UCSD-AML1 (cell line): ENCODE data around the gene ASIC2.

Experiments
- DNase-seq: peaks from one replicate; lab custom pipeline; 2025; ENCODE audit not compliant: unreplicated experiment; lab: John Stamatoyannopoulos, UW

Gene ASIC2

DNA sequence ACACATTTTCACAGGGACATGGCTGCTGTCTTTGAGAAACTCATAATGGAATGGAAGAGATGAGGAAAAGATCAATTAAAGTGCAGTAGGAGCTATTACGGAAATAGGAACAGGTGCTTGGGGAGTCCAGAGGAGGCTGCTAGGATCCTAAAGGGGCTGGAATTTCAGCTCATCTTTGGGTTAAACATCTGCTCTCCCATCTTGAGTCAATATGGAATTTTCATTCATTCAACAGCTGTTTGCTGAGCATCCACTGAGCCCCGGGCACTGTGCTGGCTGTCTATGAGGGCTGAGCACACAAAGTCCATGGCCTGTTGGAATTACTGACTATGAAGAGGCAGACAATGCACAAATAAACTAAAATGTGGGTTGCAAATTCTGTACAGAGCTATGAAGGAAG, 47.9 kb downstream of the ASIC2 start:
- no peak for DNase-seq

DNA sequence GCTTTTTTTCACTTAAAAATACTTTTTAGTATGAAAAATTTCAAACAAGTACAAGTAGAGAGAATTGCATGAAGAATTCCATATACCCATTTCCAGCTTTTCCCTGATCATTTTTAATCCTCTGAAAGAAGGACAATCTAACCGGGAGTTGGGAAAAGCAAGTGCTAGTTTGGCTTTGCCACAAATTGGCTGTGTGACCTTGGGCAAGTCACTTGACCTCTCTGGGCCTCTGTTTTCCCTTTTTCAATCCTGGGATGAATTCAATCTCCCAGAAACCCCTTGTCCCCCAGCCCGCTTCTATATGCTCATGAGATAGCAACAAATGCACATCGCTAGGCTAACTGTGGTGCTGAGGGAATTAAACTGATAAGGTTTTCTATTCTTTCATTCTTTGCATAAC, 49.4 kb downstream of the ASIC2 start:
- DNase-seq = no peak

GRCh38 chr17:33242375-33243124, 50.5 kb downstream of the ASIC2 start:
- no peak for DNase-seq

- no peak for DNase-seq
Observed at GRCh38 chr17:33241390-33241789, 51.7 kb downstream of the ASIC2 start.

- DNase-seq = no peak
Observed at GRCh38 chr17:33240362-33240761, 52.7 kb downstream of the ASIC2 start.

DNA sequence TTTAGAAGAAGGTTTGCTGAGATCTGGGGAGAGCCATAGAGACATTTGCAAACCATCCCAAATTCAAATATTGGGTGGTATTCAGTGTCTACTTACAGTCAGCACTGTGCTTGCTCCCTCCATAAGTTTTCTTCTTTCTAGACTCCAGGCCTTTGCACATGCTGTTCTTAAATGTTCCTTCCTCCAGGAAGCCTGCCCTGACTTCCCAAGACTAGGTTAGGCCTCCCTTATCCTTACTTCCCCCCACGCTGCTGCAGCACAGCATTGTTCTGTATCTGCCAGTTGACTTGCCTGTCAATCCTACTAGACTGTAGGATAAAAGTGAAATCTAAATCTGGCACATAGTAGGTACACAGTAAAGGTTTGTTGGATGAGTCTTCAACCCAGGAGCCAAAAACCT, 53.4 kb downstream of the ASIC2 start:
- no peak for DNase-seq

DNA sequence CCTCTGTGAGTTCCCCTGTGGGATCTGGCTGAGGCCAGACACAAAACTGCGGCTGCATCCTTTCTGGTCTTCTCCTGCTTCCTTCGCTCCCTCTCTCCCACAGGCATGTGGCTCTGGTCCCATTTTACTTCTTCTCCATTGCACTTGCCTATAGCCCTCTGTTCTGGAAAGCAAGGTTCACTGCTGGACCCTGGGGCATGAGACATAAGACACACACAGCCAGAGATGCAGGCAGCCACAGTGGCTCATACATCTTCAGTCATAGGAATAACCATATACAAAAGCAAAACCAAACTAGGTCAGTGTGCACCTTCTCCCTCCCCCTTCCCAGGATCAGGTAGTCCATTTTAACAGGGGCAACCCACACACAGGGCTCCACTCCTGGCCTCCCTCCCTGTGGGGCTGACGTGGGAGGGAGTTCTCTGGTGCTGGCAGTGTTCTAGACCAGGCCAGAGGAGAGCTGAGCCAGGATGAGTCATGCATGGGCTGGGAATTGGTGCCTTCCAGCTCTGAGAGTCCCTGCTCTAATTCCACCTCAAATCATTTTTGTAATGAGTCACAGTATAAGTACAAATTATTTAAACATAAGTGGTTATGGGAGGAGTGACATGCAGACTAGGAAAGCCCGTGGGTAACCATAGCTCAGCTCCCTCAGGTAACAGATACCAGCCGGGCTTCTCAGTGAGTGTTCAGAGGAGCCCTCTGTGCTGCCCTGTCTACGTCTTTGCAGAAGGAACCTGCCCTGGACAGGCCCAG, 58.0 kb downstream of the ASIC2 start:
- no peak for DNase-seq

GRCh38 chr17:33234233-33234632, 58.9 kb downstream of the ASIC2 start:
- DNase-seq = no peak

DNA sequence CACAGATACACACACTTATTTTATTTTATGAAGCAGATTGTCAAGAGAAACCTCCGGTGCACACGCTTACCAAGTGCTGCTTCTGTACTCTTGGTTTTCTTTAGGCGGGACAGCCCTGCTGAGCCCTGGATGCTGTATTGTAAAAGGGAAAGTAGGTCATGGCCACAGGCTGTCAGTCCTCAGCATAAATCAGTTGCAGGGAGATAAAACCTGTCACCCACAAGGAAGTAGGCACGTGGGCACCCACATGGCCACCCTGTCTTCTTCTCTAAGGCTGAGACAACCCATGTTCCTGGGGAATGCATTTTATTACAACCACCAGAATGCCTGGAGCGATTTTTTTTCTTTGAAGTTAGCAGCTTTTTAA, 59.3 kb downstream of the ASIC2 start:
- DNase-seq = no peak

GRCh38 chr17:33229499-33229898, 63.6 kb downstream of the ASIC2 start:
- no peak for DNase-seq

GRCh38 chr17:33229028-33229427, 64.1 kb downstream of the ASIC2 start:
- DNase-seq = no peak

- DNase-seq = no peak
Observed at GRCh38 chr17:33228548-33228947, 64.5 kb downstream of the ASIC2 start.

- no peak for DNase-seq
Observed at GRCh38 chr17:33227911-33228310, 65.2 kb downstream of the ASIC2 start.

DNA sequence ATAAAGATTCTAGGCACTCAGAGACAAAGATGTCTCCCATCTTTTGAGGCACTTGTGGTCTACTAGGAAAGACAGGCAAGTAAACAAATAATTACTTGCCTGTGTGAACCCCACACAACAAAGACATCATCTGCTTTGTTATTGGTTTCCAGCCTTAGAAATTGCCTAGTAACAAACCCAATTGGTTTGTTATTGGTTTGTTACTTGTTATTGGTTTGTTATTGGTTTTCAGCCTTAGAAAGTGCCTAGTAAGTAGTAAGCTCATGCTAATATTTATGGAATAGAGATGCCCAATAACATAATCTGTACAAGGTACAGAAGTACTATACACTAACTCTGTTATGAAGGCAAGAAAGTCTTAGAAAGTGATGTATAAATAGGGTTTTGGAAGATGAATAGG, 67.1 kb downstream of the ASIC2 start:
- no peak for DNase-seq

DNA sequence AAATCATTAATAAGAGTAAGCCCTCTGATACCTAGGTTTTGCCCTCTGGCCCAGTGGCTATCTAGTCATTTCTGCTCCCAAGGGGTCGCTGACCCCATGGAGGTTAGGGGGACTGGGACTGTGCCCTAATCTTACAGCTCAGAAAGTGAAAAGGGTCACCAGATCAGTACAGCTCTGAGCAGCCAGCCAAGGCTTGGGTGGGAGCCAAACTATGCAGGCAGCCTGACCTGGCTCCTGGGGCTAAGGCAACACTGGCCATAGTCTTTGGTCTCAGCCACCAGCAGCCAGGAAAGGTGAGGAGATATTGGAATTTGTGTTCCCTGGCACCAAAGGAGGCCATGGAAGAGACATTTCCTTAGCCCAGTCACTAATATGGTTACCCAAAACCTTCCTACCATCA, 67.6 kb downstream of the ASIC2 start:
- DNase-seq = no peak

DNA sequence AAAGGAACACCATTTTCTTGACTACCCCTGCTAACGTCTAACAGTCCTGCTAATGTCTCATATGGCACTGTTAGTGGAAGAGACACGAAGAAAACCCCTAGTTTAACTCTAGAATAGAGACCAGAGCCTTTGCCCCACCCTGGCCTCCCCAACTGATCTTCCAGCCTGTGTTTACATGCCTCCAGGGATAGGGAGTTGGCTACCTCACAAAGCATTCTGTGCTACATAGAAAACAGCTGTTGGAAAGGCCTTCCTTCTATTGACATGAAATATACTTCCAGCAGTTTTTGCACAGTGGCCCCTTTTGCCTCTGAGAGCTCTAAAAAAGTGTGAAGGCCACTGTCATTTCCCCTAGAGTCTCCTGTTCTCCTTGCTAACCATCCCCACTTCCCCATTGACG, 73.1 kb downstream of the ASIC2 start:
- DNase-seq = no peak

GRCh38 chr17:33218698-33219601, 74.1 kb downstream of the ASIC2 start:
- DNase-seq = no peak

DNA sequence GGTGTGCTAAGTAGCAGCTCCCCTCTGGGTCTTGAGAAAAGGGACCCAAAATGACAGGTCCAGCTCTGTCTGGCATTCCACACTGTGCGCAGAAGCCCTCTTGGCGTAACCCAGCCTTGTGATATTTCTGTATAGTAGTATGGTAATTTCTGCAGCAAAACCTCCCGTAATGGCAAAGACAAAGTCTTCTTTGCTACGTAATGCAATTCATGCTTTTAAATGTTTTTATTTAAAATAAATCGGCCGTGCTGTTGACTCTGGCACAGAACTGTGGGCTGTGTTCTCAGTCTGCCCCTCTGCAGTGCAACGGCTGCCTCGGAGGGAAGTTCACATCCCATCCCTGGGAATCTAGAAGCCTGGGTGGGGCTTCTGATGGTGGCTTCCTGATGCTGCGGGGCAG, 75.2 kb downstream of the ASIC2 start:
- no peak for DNase-seq

- no peak for DNase-seq
Observed at GRCh38 chr17:33214996-33215395, 78.1 kb downstream of the ASIC2 start.

DNA sequence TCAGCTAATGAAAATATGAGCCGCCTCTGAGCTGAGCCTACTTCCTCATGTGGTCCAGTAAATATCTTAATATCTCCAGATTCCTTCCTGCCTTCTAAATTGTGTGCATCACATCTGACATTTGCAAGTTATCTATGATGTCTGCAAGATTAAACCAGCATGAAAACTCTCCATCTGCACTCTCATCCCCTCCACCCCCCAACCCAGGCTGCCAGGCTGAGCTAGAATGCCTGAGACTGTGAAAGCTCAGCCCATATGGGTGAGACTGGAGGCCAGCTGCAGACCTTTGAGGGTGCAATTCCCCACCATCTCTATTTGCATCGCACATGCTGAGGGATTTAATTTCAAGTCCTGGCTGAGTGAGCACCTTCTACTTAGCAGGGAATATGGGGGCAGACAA, 82.8 kb downstream of the ASIC2 start:
- DNase-seq = no peak

GRCh38 chr17:33209671-33210070, 83.4 kb downstream of the ASIC2 start:
- DNase-seq = no peak

DNA sequence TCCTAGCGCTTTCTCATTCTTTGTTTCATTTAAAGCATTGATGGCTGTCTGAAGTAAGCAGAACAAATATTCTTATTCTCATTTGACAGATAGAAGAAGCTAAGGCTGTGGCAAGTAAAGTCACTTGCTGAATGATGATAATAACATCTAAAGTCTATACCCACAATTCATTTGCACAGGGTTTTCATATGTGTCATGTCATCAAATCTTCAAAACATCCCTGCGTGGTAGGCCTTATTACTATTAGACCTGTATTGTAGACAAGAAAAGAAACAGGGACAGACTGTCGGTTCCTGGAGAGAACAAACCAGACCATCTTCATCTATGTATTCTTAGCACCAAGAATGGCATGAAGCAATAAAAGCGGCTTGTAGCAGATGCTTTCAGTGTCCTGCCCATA, 85.9 kb downstream of the ASIC2 start:
- DNase-seq = no peak
